NOMO-1 treated with DMSO at 0.1 percent for 48 hours (cell line): ENCODE results near the gene TKTL1.
"Not testable (repeated sequence)": the region's sequence is repeated elsewhere in the genome, so short reads cannot be mapped to it uniquely, and the experiment has no call there.

Source experiments
- DNase-seq: peaks from one replicate; lab custom pipeline; 2025; ENCODE audit not compliant: unreplicated experiment; lab: John Stamatoyannopoulos, UW

TKTL1 gene

GRCh38 chrX:154341399-154342298, 46.1 kb downstream of the TKTL1 start:
- not testable (repeated sequence) for DNase-seq

- not testable (repeated sequence) for DNase-seq
Measured at GRCh38 chrX:154343063-154343462, 47.5 kb downstream of the TKTL1 start.

- DNase-seq = not testable (repeated sequence)
Measured at GRCh38 chrX:154343620-154344019, 48.0 kb downstream of the TKTL1 start.

GRCh38 chrX:154348114-154348531, 52.5 kb downstream of the TKTL1 start:
- no peak for DNase-seq

- DNase-seq = no peak
Measured at GRCh38 chrX:154348646-154349358, 53.2 kb downstream of the TKTL1 start.

GRCh38 chrX:154349359-154349935, 53.9 kb downstream of the TKTL1 start:
- no peak for DNase-seq

GRCh38 chrX:154349979-154350378, 54.4 kb downstream of the TKTL1 start:
- DNase-seq = no peak

- no peak for DNase-seq
Measured at GRCh38 chrX:154350429-154351182, 55.0 kb downstream of the TKTL1 start.

GRCh38 chrX:154351183-154352011, 55.8 kb downstream of the TKTL1 start:
- no peak for DNase-seq

GRCh38 chrX:154352012-154352401, 56.4 kb downstream of the TKTL1 start:
- no peak for DNase-seq

GRCh38 chrX:154352466-154352865, 56.9 kb downstream of the TKTL1 start:
- DNase-seq = no peak

GRCh38 chrX:154353172-154353843, 57.7 kb downstream of the TKTL1 start:
- DNase-seq = no peak

- DNase-seq = no peak
Measured at GRCh38 chrX:154354013-154354412, 58.4 kb downstream of the TKTL1 start.

GRCh38 chrX:154354516-154354915, 58.9 kb downstream of the TKTL1 start:
- no peak for DNase-seq

- no peak for DNase-seq
Measured at GRCh38 chrX:154355094-154355775, 59.6 kb downstream of the TKTL1 start.

- DNase-seq = no peak
Measured at GRCh38 chrX:154355776-154356140, 60.2 kb downstream of the TKTL1 start.

GRCh38 chrX:154356596-154356995, 61.0 kb downstream of the TKTL1 start:
- no peak for DNase-seq

GRCh38 chrX:154357205-154357604, 61.6 kb downstream of the TKTL1 start:
- no peak for DNase-seq

- DNase-seq = no peak
Measured at GRCh38 chrX:154358011-154358410, 62.4 kb downstream of the TKTL1 start.
